ENCODE data around the gene DNAJC3.
"Not testable (repeated sequence)": the region's sequence is repeated elsewhere in the genome, so short reads cannot be mapped to it uniquely, and the experiment has no call there.

The DNAJC3 gene

DNA sequence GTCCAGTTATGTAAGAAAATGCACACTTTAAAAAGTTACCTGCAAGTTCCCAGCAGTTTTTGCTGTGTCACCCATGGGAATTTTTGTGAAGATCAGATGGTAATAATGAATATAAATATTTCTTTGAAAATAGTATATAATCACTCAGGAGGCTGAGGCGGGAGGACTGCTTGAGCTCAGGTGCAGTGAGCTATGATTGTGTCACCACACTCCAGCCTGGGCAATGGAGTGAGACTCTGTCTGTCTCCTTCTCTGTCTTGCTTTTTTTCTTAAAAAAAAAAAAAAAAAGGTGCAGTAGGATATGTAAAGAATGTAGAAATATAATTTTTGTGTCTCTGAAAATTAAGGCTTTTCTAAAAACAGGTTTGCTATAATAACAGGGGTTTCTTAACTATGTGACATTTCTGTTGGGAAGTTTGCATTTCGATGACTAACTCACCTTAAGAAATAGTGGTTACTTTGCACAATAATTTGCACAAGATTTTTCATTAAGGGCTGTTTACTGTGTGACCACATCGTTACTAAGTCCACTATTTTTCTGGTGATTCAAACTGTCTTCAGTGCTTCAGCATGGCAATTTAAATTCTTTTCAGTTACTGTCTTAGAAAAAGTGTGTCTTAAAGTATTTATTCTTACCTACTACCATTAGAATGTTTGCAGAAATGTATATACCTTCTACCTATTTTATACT, 37.3 kb downstream of the DNAJC3 start:
- peak in 3 of 4 experiments; percentile 38 to 80 (median 71) for DNase-seq

DNA sequence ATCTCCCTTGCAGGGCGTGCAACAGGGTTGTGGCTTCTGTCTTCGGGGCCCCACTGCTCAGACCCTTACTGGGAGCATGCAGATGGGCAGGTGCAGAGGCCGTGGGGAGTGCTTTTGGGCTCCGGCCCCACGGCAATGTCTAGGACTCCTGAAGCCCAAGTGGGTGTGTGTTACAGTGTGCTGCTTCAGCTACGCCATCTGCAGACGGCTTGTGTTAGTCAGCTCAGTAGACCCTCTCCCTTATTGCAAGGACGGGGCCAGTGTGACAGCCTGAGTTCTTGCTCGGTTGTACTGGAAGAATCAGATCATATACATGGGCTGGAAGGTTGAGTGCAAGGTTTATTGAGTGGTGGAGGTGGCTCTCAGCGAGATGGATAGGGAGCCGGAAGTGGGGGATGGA, 39.3 kb downstream of the DNAJC3 start:
- DNase-seq = no peak

DNA sequence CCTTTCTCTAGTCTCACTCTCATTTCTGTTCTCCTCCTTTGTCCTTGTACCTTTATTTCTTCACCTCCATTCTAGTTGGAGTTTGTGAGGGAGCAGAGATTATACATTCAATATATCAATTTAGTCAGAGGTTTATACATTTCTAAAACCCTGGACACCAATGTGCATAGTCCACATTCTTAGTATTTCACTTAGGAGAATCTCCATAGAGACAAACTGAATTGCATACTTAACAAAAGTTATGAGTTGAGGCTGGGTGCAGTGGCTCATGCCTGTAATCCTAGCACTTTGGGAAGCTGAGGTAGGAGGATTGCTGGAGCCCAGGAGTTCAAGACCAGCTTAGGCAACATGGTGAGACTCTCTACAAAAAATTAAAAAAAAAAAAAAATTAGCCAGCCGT, 45.3 kb downstream of the DNAJC3 start:
- no peak for DNase-seq

DNA sequence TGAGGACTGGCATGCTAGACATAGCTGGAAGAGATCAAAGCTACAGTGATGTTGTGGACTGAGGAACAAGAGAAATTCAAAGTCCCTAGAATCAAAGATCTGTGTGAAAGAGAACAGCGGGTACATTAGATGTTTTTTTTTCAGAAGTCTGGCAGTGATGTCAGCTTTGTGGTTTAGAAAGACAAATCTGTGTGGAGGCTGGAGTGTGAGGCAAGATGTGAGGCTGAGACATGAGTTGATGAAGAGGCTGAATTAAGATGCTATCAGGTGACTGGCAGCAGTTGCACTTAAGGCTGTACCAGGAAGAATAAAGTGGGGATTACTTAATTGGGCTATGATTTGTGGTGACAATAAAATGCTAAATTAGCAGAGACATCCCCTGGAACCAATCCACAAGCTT, 46.5 kb downstream of the DNAJC3 start:
- DNase-seq = peak; percentile 16 to 55 (median 37)

DNA sequence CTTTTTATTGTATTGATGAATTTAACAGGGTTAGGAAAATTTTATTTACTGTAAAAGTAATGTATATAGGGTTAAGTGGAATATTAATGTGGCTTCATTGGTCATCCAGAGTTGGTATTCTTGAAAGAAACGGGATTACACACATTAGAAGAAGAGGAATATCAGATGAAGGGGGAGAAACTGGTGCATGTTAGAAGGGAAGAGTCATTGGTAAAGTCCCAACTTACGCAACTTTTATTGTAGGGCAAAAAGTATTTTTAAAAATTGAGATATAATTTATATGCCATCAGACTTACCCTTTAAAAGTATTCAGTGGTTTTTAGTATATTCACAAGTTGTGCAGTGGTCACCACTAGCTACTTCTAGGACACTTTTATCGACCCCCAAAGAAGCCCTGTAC, 47.3 kb downstream of the DNAJC3 start:
- DNase-seq = no peak

DNA sequence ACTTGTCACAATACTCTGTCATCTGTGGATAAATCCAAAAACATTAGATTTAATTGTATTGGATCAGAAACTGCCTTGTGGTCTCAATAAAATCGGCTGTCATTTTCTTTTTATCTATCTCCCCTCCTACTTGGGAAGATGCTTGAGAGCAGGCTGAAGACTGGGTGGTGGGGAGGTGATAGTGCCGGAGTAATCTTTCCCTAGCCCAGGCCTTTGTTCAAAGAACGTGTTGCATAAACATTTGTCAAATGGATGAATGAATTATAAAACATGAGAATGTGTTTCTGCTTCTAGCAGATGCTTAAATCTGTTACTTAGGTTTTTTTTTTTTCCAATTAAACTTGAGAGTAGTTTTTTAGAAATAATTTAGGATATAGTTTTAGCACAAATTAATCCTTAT, 49.9 kb downstream of the DNAJC3 start:
- DNase-seq = no peak

DNA sequence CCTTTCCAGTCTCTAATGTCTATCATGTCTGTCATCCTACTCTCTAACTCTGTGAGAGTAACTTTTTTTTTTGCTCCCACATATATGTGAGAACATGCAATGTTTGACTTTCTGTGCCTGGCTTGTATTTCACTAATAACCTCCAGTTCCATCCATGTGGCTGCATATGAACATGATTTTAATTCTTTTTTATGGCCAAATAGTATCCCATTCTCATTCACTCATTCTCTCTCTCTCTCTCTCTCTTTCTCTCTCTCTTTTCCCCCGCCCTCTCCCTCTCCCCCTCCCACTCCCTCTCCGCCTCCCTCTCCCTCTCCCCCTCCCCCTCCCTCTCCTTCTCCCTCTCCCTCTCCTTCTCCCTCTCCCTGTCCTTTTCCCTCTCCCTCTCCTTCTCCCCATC, 52.0 kb downstream of the DNAJC3 start:
- no peak for DNase-seq

DNA sequence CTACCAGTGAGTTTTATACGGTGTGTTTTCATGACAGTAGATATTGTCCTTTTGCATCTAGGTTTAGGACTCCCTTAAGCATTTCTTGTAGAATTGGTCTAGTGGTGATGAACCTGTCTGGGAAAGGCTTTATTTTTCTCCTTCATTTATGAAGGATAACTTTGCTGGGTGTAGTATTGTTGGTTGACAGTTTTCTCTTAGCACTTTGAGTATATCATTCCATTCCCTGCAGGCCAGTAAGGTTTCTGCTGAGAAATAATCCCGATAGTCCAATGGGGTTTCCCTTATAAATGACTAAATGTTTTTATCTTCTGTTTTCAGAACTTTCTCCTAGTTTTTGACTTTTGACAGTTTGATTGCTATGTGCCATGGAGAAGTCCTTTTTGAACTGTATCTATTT, 57.2 kb downstream of the DNAJC3 start:
- no peak for DNase-seq

DNA sequence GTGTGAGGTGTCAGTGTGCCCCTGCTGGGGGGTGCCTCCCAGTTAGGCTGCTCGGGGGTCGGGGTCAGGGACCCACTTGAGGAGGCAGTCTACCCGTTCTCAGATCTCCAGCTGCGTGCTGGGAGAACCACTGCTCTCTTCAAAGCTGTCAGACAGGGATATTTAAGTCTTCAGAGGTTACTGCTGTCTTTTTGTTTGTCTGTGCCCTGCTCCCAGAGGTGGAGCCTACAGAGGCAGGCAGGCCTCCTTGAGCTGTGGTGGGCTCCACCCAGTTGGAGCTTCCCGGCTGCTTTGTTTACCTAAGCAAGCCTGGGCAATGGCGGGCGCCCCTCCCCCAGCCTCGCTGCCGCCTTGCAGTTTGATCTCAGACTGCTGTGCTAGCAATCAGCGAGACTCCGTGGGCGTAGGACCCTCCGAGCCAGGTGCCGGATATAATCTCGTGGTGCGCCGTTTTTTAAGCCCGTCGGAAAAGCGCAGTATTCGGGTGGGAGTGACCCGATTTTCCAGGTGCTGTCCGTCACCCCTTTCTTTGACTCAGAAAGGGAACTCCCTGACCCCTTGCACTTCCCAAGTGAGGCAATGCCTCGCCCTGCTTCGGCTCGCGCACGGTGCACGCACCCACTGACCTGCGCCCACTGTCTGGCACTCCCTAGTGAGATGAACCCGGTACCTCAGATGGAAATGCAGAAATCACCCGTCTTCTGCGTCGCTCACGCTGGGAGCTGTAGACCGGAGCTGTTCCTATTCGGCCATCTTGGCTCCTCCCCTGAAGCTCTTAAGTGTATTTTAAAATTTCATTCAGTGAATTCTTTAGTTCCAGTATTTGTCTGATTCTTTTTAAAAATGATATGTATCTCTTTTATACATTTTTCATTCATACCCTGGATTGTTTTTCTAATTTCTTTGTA, 63.4 kb downstream of the DNAJC3 start:
- not testable (repeated sequence) for DNase-seq

DNA sequence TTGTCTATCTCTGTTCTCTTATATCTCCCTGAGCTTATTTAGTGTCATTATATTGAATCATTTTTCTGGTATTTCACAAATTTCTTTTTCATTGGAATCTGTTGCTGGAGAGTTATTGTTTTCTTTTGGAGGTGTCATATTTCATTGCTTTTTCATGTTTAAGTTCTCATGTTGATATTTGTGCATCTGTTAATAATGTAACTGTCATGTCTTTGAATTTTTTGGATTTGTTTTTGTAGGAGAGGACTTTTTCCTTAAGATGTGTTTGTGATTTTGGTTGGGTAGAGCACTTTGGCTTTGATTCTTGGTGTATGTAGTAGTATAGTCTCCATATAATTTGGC, 64.0 kb downstream of the DNAJC3 start:
- DNase-seq = no peak

DNA sequence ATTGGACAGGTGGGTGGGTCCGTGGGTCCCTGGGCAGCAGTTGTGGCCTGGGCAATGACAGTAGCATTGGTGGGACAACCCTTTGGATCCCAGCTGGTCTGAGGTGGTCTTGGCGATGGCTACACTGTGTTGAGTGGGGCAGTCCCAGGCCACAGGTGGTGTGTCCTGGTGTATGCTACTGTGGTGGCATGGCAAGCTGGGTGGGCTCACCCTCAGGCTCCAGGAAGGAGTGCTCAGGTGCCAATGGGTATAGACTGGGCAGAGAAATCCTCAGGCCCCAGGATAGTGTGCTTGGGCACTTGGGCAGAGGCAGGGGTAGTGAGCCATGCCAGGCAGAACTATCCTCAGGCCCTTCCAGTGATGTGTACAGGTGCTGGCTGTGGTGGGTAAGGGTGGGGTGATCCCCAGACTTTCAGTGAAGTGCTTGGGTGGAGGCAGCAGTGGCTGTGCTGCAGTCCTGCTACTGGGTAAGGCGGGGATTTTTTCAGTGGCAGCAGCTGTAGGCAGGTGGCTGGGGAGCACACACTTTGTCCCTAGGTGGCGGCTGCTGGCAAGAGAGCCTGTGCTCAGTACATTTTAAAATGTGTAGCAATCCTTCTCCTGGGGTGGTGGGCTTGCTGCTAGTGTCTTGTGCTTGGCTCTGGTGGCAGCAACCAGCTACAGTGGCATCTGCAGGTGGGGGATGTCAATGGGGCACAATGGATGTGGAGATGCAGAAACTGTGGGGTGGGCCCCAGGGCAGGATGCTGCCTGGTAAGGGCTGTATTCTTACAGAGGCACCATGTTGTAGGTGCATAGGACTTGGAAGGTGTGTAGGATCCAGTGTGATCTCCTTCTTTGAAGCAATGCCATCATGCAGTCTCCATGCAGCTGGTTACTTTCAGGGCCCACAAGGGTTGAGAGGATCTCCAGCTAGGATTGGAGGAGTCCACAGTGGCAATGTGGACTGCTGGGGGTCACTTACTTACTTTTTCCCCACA, 64.9 kb downstream of the DNAJC3 start:
- DNase-seq = no peak

DNA sequence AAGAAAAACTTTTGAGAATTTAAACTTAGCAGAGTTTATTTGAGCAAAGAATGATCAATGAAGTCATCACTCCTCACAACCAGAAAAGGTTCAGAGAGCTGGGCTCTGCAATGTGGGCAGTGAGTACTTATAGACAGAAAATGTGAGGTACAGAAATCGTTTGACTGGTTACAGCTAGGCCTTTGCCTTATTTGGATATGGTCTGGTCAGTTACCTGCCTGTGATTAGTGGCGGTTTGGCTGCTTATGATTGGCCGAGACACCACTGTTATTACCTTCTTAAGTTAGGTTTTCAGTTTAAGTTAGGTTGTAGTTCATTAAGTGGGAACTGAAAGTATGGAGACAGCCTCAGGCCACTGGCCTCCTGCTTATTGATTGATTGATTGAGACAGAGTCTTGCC, 66.3 kb downstream of the DNAJC3 start:
- no peak for DNase-seq

DNA sequence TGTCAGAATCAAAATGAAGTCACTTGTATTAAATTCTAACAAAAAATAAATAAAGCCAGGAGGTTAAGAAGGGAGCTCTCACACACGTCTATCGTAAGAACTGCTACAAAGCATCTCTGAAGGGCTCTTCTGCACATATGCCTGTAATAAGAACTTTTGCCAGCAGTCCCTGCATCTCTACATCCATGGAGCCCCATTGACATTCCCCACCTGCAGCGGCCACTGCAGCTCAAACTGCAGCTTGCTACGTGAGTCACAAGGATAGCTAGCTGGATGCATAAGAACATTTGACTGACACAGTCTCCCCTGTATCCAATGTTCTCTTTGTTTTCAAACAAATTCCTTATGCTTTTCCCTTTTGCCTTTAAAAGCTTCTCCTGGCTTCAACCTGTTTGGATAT, 68.3 kb downstream of the DNAJC3 start:
- DNase-seq = no peak

DNA sequence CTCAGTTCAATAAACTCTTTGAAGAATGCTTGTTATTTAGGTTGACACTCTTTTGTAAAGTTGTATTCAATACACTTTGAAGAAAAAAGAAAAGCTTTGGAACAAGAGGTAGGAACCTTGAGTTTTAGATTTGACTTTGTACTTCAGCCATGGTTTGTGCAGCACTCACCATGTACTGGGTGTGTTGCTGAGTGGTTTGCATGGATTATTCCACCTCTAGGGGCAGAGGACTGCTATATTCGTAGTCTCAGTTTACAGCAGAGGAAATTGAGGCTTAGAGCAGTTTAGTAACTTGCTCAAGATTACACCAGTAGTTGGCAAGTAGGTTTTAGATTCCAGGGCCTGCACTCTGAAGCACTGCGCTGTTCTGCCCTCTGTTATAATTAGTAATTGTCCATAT, 68.8 kb downstream of the DNAJC3 start:
- DNase-seq = no peak

DNA sequence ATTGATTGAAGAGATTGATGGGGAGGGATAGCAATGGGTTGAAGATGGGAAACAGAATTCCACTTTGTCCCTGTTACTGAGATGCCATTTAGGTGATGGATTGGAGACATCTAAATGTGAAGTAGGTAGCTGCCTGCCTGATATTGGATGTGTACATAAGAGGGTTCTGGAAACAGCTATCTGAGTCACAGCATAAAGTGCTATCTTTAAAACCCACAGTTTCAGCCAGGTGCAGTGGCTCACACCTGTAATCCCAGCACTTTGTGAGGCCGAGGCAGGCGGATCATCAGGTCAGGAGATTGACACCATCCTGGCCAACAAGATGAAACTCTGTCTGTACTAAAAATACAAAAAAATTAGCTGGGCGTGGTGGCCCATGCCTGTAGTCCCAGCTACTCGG, 72.6 kb downstream of the DNAJC3 start:
- no peak for DNase-seq

DNA sequence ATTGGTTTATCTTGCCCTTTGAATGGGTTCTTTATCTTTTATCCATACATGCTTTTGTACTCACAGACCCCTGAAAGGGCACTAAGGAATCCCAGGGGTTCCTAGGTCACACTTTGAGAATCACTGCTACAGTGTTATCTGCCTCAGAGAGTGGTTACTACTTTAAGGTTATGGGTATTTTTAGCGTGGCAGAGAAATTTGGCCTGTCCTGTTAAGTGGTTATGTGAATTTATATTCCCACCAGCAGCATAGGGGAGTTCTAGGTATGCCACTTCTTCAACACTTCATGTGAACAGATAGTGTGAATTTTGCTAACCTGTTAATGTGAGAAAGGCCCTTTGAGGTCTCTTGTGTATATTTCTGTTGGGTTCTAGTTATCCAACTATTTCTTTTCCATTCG, 75.7 kb downstream of the DNAJC3 start:
- no peak for DNase-seq

DNA sequence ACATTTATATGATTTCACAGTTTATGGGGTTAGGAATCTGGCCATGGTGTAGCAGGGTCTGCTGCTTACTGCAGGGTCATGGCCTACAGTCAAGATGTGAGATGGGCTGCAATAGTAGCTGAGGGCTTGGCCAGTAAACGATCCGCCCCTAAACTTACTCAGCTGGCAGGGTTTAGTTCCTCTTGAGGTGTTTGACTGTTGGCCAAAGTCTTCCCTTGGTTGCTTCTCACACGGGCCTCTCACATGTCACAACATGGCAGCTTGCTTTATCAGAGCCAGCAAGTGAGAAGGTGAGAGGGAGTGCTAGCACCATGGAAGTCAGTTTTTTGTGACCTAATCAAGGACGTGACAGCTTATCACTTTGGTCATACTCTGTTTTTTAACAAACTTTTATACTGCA, 77.1 kb downstream of the DNAJC3 start:
- DNase-seq = peak; percentile 5 to 26 (median 12)

DNA sequence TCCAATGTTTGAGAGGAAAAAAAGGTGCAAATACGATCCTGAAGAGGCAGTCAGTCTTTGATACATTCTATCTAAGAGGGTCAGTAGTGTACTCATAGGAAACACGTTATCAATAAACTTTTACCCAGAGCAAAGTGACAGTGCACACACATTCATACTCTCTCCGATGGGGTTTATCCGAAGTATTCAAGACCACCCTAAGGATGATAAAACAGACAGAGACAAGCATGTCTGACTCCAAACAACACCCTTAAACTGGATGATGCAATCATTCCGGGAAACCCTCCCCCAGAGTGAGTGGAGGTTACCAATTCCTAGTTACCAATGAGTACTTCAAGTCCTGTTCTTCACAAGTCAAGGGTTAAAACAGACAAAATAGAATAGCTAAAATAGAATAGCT, 79.1 kb downstream of the DNAJC3 start:
- no peak for DNase-seq

DNA sequence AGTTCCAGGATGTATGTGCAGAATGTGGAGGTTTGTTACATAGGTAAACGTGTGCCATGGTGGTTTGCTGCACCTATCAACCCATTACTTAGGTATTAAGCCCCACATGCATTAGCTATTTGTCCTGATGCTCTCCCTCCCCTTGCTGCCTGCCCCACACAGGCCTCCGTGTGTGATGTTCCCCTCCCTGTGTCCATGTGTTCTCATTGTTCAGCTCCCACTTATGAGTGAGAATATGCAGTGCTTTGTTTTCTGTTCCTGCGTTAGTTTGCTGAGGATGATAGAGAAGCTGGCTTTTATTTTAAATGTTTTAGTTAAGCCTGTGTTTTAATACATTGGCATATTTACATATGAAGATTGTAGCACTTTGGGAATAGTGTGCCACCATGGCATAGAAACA, 85.7 kb downstream of the DNAJC3 start:
- not testable (repeated sequence) for DNase-seq

DNA sequence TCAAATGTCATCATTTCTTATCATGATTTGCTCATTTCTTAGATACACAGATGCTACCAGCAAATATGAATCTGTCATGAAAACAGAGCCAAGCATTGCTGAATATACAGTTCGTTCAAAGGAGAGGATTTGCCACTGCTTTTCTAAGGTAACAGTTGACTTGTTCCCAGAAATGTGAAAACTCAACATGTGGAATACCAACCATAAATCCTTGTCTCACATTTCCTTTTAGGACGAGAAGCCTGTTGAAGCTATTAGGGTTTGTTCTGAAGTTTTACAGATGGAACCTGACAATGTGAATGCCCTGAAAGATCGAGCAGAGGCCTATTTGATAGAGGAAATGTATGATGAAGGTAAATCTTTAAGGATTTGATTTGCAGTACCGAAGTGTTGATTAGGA, 86.7 kb downstream of the DNAJC3 start:
- no peak for DNase-seq

DNA sequence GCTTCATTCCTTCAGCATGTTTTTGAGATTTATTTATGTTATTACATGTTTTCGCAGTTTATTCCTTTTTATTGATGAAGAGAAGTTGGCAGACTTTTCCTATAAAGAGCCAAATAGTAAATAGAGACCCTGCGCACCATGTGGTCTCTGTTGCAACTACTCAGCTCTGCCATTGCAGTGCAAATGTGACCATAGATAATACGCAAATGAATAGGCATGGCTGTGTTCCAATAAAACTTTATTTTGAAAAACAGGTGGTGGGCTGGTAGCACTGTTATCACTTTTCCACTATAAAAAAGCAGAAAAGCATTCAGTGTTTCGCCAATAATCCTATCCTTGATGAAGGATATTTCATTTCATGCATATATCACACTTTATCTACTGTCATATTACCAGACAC, 95.0 kb downstream of the DNAJC3 start:
- no peak for DNase-seq

DNA sequence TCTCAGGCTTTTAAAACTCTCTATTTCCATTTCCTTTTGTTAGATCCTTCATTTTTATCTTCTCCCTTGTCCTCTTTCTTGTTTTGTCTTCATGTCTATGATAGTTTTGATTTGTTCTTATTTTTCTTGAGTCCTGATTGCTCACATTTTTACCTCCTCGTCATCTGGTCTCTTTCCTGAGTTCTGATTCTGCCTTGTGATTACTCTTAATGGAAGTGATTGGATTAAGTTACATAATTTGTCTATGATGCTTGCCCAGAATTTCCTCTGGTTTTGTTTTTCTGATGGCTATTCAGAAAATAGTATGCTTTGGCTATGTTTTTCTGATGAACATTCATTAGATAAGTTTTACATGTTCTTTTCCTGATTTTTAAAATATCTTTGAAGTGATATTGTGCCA, 102.6 kb downstream of the DNAJC3 start:
- no peak for DNase-seq

DNA sequence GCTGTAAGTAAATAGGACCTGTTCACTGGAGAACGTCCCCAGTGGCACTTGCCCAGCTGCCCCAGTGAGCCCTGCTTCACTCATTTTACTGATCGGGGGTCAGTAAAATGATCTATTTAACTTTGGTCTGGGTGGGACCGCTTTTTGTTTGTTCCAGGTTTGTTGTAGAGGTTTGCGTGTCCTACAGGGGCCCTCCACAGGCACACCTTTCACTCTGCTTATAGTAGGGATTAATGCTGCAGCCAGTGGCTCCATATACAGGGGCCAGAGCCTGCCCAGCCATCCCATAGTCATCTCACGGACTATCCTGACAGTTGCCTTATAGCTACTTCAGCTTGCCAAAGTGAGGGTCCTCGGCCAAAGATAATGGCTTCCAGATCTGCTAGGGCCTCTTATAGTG, 104.1 kb downstream of the DNAJC3 start:
- DNase-seq = no peak
